HT1080 (cell line): ENCODE measurements around the gene DPF3. TPM values are rescaled to one million over a fixed set of nuclear protein-coding genes. Genes with fewer than 3 reads are reported as not detected.

Experiments used
- DNase-seq: peaks from one replicate; pipeline ENCODE4 v3.0.0-alpha.2; 2015; ENCODE audit warnings: low read depth
- total RNA-seq: library from RNA; depleted of rRNA; stranded (reverse); fragments of >200 nt; shearing (Covaris generic); gene quantifications from 2 replicates; pipeline ENCODE4 v1.2.3, GENCODE V29; 2014

Gene DPF3
- total RNA-seq, 1 experiment from 2014 or later: 2.2 TPM

DNA sequence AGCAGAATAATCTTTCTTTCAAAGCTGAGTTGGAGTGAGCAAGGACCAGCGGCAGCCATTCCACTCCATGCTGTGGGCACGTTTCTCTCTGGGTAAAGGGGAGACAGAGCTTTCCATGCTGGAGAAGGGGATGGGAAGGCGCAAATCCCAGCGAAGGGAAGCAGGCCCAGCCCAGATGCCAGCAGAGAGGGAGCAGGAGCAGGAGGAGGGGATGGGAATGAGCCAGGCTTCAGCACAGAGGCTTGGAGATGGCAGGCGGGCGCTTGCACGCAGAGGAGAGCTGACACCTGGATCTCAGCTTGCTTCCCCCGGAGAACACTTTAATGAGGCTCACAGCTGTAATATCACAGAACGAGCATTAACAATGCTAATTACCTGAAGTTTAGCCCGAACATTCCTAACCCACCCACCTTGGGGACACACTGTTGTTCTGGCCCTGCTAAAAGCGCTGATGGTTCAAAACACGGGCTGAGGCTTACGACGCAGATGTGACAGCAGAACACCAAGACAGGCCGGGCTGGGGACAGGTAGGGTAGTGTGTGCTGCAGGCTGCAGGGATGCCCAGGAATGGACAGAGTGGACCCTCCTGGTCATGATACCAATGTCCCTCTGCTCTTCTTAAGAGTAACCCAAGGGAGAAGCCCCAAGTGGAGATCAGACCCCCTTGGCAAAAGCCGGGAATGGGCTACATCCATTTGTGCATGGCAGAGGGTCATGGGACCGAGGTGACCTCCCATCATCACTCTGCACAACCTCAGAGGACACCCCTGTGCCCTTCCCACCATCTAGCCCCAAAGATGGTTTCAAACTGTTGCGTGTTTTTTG lies 288.6 kb downstream of the DPF3 start:
- DNase-seq: no peak

DNA sequence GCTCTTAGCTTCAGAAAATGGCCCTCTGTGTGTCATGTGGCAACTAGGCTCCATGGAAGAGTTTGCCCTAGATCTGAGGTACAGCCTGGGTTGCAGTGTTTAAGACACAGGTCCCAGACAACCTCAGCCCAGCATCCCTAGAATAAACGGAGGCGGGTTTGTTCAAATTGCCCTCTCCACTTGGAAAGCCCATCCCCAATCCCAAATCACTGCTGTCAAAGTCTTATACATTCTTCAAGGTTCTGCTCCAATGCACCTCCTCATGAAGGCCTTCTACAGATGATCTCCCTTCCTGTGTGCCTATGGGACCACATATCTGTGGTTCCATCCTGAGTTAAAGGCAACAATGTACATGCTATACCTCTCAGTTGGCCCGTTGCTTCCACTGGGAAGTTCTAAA lies 289.8 kb downstream of the DPF3 start:
- DNase-seq: no peak

DNA sequence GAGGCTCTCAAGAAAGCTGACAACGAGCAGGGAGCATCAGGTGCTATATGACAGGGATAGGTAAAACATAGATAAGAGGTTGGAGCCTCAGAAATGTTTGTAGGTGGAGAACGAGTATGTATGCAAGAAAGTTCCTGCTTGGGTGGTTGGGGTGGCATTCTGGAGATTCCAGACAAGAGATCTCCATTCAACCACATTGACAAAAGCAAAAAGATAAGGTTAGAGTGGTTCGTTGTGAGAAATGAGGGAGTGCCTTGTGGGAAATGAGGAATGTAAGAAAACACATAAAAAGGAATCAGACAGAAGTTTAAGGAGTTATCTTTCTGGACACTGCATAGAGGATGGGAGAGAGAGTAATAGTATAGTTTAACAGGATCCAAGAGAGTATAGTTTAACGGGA lies 290.3 kb downstream of the DPF3 start:
- no peak for DNase-seq

DNA sequence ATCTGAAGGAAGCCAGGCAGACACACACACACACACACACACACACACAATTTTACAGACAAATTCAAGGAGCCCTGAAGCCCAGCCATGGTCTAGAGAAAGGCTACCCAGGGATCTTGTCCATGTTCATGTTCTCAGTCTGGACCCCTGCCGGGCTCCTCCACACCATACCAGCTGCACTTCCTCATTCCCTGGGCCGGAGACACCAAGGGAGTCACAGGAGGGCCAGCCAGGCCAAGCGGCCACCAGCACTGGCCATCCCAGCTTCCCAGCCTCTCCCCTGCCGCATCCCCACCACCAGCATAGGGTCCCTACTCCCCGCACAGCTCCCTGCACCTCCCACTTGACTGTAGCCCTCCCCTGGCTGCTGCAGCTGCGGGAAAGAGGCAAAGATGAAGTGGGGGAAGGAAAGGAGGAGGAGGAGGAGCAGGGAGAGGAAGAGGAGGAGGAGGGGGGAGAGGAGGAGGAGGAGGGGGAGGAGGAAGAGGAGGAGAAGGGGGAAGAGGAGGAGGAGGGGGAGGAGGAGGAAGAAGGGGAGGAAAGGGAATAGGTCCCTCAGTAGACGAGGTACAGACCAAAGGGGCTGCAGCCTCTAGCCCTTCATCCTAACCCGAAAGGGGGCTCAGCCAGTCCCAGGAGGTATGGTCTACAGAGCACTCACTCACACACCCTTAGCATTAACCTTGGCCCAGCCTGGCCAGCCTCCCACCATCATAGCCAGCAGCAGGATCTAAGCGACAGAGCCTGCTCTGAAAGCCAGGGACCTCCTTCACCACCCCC lies 293.2 kb downstream of the DPF3 start:
- no peak for DNase-seq

DNA sequence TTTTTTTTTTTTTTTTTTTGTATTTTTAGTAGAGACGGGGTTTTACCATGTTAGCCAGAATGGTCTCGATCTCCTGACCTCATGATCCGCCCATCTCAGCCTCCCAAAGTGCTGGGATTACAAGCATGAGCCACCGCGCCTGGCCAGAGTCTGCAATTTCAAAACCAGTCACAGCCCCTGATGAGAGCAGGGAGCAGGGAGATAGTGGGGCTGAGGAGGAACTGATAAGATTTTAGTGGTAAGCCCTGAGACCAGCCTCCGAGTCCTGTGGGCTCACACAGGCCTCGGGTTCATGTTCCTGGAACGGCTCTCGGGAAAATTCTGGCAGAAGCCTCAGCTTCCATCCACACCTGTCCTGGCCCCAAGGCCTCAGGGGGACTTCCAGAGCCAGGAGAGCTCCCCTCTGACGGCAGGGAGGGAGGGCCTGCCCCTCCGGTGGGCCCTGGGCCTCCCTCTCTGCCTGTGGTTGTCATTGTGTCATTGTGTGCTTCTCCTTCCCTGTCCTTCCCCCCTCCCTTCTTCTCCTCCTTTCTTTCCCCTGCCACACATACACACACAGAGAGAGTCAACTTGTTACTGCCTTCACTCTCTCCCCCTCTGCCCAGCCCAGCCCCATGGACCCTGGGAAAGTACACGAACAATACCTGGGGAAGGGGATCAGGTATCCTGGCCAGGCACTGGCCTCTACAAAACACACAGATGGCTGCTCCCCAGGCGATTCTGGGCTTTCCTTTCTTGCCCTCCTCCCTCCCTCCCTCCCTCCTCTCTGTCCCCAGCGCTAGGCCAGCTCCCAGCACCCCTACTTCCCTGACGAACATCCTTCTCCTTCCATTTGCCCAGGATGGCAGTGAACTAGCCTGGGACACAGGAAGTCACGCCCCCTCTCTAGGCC lies 294.1 kb downstream of the DPF3 start:
- DNase-seq: no peak

DNA sequence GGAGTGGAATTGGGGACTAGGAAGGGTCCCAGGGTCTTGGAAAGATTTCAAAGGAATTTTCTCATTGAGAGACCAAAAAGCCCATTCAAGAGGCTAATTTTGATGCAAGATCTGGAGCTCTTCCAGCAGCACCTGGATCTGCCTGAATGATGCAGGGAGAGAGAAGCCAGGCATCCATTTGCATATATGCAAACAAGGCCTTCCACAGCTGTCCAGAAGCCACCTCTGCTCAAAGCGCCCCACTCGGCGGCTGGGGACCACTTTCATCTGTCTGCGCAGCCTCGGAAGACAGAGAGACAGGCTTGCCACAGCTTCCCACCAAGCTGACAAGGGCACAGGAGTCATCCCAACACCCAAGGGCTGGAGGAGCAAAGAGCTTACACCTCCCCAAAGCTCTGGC lies 295.6 kb downstream of the DPF3 start:
- no peak for DNase-seq

DNA sequence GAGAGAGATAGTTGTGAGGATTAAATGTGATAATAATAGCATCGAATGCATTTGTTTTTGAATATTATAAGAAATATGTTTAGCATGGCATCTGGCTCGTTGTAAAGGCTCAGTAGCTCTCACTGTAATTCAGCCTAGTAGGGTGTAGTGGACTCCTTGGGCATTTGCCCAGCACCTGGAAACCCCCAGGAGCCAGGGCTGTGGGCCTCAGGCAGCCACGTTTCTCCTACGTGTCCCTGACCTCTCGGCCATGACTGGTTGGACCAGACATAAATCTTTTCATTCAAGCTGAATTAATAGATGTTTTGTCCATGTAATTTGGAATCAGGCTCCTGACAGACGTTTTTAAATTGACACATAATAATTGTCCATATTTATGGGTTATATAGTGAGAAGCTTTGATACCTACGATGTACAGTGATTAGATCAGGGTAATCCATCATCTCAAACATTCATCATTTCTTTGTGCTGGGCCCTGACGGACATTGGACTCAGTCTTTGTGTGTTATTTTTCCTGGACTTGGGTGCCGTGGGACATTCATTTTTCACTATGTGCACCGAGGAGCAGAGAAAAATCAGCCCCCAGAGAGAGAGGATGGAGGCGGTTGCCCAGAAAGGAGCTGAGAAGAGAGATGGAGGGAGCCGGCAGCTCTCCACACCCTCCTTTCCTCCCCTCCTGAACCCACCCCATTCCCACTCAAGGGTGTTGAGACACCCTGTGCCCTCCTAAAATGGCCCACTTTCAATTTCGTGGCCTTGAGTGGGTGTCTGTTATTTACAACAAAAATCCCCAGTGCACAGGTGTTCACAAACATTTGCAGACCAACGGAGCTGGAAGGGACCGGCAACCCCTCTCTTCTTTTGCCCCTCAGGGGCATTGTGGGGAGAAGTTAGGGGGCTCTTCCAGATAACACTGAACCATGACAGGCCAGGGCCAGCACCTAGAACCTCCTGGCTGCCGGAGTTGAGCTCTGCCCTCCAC lies 296.4 kb downstream of the DPF3 start:
- DNase-seq: no peak

DNA sequence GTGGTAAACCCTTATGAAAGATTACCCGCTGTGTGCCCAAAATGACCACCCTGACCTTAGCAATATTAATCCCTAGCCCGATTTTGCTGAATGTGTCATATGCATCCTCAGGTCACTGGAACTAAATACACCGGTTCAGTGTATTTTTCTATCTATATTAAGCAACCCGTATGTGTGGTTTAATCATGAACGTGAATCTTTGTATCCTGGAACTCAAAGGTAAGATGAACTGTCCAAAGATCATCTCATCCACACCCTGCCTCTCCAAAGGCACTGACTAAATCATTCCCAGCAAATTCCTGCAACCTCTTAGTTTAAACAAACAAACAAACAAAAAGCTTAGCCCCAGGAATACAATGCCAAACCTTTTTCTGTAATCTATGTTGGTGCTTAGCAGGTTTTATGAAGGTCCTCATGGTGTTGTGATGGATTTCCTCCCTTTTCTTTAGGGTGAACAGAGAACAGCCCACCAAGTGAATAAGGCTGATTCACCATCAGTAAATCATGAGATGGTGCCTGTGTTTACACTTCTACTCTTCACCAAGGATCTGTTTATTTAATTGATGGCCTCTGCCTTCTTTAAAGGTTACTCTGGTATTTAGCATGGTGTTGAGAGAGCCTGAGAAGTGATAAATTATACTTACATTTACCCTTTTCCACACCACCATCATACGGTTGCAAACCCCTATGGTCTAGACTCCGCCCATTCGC lies 298.6 kb downstream of the DPF3 start:
- no peak for DNase-seq

DNA sequence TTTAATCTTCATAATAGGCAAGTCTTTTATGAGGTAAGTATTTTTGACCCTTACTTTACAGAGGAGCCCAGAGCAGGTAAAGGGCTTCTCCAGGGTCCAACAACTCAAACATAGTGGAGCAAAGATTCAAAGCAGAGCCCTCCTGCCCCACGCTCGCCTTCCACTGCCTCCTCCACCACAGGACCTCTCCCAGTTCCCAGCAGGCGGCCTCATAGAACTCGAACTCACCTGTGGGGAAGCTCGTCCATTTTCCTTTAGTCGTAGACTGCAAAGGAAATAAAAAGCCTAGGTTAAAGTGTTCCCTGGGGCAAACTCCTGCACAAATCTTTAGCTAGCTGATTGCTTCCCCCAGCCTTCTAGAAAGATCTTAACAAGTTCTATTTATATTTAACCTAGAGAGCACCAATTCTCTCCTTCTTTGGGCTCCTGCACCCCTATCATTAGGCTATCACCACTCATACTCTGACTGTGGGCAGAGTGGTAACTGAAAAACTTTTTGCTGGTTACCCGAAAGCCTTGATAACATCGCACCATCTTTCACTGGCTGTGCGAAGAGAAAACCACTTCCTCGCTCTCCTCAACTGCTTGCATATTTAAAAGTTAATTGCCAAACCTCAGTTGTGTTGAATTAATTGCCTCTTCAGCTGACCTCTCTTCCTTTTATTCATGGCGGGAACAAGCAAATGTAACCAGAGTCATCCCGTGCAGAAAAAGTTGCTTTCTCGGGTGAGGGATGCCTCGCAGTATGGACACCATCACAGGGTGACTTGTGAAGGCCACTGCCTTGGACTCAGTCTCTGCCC lies 299.6 kb downstream of the DPF3 start:
- no peak for DNase-seq

DNA sequence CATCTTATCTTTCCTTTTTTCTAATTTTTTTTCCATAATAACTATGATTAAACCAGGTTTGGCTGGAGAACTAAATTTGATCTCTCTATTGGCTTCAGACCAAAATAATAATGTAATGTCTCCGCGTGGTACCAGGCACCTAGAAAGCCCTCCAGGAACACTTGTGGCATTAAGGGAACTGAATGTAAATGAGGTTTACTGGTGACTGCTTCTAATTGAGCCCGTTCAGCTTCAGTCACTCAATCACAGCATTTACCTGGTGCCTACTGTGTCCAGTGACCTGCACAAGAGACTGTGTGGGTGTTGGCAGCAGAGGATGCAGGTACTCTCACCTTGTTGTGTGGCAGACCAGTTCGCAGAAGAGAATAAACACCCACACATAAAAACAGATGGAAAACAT lies 302.5 kb downstream of the DPF3 start:
- no peak for DNase-seq

DNA sequence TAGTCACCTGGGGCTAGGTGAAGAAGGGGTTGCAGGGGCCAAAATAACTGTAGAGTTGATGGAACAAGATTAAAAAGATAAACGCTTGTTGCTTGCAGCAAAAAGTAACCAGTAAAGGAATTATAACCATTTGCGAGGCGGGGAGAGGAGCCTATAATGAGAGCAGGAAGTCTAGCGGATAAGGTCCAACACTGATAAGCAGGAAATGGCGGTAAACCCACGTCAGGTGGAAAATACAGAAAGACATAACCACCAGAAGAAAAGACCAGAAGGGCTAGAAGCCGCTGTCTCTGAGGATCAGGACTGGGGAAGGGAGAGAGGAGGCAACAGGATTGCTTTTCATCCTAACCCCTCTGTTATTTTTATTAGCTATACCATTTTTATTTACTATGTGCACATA lies 303.3 kb downstream of the DPF3 start:
- DNase-seq: no peak

DNA sequence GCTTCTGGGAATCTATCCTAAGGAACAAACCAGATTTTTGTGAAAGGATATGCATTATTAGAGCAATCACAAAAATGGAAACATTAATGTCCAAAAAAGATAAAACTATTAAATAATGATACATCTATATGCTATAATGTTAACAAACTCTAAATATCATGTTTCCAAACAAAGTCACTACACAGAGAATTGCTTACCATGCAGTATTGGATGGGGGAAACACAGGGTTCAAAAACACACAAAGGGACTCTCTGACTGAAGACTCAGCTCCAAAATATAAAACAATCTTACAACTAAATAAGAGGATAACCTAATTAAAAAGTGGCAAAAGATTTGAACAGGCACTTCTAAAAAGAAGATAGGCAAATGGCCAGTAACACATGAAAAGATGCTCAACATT lies 304.2 kb downstream of the DPF3 start:
- no peak for DNase-seq

DNA sequence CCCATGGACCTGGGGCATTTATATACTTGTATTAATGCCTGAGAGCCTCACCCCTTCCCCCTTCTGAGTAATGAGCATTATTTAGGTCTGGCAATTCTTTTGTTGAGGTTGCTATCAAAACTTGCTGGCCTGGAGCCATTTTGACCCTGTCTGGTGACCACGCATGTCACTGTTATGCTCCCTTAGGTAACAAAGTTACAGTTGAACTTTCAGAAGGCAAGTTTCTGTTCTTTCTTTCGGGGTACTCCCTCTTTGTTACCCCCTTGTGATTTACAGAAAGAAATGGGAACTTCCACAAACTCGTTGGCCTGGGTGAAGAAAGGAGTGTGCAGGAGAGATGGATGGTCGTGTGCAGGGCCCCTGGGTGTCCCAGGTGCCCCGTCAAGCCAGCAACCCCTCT lies 305.4 kb downstream of the DPF3 start:
- DNase-seq: no peak

DNA sequence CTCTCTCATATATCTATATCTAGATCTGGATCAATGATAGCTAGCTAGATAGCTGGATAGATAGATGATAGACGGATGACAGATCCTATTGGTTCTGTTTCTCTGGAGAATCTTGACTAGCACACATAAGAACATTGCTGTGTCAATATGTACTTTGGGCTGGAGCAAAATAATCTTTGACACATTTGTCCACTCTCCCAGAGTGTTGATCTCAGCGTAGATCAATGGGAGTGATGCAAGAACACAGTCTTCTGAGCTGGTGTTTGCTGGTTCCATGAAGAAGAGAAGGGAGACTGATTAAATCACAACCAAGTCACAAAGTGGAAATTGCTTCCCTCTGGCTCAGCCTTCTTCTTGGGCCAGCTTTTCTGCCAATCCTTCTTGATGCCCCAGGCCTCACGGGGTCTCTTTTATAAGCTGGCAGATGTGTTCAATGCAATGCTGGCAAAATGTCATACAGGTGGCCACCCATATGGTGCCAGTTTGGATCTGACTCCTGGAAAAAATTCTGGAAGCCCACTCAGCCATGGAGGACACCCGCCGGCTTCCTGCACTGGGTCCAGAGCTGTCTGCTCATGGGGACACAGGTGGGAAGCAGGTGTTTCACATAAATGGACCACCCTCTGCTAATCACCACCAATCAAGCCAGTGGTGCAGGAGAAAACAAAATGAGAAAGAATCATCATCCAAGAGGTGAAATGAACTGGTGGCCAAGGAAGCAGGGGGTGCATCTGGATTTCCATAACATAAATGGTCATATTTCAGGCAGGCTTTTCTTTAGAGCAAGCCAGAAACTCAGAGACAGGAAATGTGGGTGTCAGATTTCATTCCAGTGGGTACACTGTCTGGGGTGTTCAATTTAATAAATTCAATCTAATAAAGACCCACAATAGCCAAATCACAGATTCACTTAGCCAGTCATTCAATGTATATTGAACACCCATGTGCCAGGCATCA lies 310.3 kb downstream of the DPF3 start:
- no peak for DNase-seq

DNA sequence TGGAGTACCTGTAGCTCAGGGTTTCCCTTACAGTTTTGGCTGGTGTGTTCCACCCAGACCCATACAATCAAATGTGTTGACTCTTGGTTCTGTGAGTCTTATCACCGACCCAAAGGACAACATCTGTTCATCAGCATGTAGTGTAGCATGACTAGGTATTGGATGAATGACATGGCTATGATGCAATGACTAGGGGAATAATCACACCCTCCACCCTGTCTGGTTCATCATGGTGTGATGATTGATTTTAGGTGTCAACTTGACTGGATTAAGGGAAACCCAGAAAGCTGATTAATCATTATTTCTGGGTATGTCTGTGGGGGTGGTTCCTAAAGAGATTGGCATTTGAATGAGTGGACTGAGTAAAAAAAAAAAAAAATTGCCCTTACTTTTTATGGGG lies 311.3 kb downstream of the DPF3 start:
- no peak for DNase-seq

DNA sequence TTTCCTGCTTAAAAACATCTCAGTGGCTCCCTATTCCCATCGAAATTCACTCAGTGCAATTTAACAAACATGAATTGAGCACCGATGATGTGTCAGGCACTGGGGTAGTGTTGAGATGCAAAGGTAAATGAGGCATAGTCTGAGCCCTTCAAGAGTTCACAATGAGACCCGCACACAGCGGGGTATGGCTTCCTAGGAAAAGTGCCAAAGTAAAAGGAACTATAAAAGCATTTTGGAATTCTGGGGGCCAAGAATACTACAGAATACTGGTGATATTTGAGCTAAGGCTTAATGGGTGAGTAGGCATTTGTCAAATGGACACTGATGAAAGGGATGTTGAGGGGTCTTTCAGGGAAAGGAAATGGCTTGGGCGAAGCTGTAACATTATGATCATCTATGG lies 315.4 kb downstream of the DPF3 start:
- no peak for DNase-seq

DNA sequence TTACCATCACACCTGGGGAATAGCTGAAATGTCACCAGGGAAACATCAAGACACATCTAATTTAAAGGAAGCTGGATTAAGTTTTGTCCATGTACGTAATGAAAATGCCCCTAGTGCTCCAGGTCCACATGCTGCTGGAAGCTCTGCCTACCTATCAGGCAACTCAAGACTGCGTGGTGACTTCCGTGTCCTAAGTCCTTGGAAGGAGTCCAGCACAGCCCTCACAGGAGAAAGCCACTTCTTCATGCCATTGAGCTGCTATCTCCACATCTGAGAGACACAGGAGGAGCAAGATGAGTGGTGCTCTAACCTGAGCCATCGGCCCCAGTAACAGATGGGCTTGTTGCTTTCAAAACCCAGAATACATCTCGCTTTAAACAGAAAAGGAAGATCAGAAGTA lies 316.4 kb downstream of the DPF3 start:
- DNase-seq: no peak

DNA sequence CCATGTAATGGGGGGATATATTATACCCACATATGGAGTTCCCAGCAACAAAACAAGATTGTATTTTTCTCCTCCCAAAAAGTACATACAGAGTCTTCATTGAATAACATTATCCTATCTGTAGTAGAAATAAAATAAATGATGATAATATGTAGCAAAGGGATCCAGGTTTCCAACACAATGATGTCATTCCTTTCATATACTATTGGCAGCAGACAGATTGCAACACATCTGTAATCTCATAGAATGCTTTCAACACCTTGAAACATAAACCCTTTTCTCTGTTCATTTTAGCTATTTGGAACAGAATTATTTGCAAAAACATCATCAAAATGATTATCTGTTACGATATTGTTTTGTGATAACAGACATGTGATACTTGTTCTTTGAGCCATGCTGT lies 317.6 kb downstream of the DPF3 start:
- DNase-seq: no peak
